ENCODE data around the gene WNK2.

GRCh38 chr9:93306579-93307091 lies 122.7 kb downstream of the WNK2 start:
- TF ChIP-seq, protein P1, sequence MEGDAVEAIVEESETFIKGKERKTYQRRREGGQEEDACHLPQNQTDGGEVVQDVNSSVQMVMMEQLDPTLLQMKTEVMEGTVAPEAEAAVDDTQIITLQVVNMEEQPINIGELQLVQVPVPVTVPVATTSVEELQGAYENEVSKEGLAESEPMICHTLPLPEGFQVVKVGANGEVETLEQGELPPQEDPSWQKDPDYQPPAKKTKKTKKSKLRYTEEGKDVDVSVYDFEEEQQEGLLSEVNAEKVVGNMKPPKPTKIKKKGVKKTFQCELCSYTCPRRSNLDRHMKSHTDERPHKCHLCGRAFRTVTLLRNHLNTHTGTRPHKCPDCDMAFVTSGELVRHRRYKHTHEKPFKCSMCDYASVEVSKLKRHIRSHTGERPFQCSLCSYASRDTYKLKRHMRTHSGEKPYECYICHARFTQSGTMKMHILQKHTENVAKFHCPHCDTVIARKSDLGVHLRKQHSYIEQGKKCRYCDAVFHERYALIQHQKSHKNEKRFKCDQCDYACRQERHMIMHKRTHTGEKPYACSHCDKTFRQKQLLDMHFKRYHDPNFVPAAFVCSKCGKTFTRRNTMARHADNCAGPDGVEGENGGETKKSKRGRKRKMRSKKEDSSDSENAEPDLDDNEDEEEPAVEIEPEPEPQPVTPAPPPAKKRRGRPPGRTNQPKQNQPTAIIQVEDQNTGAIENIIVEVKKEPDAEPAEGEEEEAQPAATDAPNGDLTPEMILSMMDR (IDR thresholded peaks at IDR 0.05; ENCODE audit: insufficient read depth, low read depth, low read length), result no peak
- no peak for TF ChIP-seq EZH2 (IDR thresholded peaks at IDR 0.05; ENCODE audit: insufficient read depth, low read length)
